Stimulated activated CD4-positive, alpha-beta T cell treated with anti-CD3 and anti-CD28 coated beads, Interleukin-12 subunit alpha, Interleukin-12 subunit beta, amount 100 ng/mL, for 48 hours (primary cell): Measurements from ENCODE around the gene SERINC3.
"Not testable (repeated sequence)": the region's sequence is repeated elsewhere in the genome, so short reads cannot be mapped to it uniquely, and the experiment has no call there.

Experiments
- DNase-seq, 3 donors: peaks; one replicate each; pipeline ENCODE4 v3.0.0-alpha.2; 2020; ENCODE audit warnings: low read depth in 2 of 3, low spot score in 1 of 3

SERINC3 gene

DNA sequence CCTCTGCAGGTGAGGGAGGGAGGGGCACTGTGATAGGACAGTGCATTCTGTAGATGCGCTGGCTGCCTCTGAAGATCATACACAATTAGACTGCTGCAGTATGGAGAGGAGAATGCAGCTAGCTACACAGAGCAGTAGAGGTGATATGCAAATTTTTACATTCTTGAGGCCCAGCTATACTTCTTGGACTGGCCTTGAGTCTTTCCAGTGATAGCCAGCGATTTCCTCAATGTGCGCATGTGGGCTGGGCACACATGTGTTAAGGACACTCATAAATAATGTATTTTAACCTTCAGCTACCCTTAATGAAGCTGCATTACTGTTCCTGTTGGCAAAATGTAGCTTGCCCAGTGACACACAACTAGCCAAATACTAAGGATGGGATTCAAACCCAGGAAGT is 27.2 kb downstream of the SERINC3 start:
- DNase-seq: no peak

DNA sequence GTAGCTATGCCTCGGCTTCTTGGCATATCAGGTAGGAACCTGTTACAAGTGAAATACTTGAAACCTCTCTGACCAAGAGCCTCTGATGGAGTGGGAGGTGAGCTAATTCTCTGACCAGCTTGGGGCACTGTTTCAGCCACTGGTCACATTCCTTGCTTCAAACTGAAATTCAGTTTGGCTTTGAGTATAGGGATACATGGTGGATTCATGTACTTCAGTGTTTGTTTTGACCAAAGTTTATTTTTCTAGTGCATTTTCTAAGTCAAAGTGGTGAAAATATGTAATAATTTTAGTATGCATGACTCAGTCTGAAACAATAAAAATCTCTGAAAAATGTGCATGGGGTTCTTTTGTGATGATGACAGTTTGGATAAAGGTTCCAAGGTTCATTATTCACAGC is 27.6 kb downstream of the SERINC3 start:
- no peak for DNase-seq

DNA sequence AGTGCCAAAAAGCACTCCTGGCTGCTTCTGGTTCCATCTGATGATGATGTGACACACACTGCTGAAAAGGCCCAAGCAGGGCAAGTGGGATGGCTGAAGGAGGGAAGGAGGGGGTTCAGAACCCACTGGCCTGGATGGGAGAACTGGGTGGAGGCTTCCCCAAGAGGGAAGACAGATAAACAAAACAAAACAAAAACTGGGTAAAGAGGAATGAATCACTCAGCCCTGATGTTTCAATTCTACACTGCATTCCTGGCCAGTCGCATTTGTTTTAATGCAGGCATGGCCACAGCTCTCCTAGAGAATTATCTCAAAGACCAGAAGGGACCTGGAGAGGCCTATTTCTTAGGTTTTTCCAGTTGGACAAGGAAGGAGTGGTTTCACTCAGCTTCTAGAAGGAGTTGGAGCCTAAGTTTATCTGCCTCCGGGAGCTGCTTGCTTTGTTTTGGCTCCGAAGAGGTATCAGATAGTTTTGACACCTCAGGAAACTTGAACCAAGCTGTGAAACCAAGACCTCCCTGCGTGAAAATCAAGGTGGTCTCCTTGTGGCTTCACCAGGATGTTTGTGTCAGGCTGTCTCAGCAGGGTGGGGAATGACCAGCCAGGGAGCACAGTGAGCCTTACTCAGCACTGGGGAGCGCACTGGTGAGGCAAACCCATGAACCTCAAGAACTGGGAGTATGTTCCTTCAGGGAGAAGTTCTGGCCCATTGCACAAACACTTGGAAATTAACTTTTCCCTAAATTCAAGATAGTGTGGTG is 30.1 kb downstream of the SERINC3 start:
- DNase-seq: no peak

DNA sequence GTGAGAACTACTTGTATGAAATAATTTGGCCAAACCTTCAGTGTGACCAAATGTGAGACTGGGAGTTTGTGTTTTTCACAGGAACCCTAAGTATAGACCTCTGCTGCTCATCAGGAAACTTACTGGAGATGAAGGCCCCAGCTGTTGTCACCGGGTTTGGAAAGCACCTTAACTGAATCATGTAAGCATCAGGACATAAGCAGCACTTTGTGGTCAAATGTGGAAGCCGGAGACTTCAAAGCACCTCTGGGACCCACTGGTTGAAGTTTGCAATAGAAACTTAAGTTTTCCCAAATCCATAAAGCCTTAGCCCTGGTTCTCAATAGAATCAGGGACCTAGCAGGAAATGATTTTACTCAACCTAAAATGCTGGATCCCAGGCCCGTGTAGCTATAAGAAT is 31.9 kb downstream of the SERINC3 start:
- DNase-seq: no peak

DNA sequence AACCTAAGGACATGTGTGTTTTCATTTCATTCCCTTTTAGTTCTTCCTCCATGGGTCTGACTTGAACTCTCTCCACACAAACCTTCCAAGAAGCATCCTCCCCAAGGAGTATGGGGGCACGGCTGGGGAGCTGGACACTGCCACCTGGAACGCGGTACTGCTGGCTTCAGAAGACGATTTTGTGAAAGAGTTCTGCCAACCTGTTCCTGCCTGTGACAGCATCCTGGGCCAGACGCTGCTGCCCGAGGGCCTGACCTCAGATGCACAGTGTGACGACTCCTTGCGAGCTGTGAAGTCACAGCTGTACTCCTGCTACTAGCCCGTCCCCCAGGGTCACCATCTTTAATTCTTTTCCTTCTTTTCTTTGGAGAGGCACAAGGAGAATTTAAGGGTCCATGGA is 32.6 kb downstream of the SERINC3 start:
- no peak for DNase-seq

DNA sequence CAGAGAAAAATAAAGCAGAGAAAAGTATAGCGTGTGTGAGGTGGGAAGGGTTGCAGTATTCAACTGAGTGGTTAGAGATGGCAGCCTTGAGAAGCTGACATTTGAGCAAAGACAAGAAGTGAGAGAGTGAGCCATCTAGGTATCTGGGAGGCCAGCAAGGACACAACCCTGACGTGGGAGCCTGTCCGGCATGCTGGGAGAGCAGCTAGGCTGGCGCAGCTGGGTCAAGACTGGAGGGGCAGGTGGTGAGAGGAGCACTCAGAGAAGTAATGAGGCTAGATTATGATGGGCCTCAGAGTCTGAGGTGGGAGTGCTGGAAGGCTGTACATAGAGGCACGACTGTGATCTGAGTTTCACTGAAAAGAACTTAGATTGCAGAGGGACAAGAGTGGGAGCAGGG is 33.3 kb downstream of the SERINC3 start:
- DNase-seq: no peak

DNA sequence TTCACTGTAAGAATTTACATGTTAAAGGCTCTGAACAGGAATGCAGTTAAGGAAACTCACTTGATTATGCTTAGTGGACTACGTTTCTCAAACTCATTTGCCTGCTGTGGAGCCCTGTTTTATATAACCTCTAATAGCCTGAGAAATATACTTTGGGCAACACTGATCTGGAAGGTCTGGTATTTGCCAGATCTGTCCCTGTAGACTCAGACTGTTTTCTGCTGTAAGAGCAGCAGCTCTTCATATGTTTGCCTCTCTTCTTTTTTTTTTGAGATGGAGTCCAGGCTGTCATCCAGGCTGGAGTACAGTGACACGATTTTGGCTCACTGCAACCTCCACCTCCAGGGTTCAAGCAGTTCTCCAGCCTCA is 36.1 kb downstream of the SERINC3 start:
- DNase-seq: no peak

DNA sequence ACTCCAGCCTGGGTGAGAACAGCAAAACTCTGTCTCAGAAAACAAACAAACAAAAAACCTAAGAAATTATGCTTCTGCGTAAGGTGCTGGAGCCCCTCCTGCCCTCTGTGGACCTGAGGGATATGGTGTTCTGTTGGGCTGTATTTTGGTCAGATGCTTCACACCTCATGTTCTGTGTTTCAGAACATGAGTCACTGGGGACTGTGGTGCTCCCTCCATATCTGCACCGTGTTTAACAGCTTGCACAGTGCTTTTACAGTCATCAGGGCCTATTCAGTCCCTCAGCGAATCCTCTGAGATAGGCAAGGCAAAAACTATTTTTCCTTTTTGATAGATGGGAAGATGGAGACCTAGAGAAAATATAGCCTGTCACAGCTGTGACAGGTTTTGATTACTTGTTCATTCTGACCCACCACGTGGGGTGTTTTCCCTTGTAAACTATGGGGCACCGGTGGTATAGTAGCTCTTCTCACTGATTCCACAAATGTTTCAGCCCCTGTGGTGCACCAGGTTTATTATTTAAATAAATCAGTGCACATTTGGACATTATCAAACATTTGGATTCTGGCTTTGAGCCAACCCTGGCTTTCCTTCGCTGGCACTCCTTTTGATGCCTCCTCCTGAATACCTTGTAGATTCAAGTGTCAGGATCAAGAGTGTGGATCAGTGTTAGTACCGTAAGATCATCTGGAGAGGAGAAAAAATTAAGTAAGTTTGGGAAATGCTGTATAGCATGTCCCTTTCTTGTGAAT is 36.6 kb downstream of the SERINC3 start:
- DNase-seq: no peak

DNA sequence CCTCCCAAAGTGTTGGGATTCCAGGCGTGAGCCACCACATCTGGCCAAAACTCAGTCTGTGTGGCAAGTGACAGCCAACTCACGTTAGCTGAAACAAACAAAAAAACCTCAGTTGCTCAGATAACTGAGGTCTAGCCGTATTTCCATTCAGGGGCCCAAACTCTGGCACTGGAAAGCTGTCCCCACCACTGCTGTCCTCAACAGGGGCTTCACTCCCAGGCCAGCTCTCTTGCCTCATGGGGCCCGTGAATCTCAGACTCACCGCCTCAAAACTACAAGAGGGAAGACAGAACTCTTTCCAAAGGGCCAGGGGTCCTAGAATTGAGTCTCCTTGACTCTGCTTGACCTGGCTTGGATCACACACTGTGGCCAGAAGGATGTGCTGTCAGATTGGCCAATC is 38.8 kb downstream of the SERINC3 start:
- DNase-seq: no peak

DNA sequence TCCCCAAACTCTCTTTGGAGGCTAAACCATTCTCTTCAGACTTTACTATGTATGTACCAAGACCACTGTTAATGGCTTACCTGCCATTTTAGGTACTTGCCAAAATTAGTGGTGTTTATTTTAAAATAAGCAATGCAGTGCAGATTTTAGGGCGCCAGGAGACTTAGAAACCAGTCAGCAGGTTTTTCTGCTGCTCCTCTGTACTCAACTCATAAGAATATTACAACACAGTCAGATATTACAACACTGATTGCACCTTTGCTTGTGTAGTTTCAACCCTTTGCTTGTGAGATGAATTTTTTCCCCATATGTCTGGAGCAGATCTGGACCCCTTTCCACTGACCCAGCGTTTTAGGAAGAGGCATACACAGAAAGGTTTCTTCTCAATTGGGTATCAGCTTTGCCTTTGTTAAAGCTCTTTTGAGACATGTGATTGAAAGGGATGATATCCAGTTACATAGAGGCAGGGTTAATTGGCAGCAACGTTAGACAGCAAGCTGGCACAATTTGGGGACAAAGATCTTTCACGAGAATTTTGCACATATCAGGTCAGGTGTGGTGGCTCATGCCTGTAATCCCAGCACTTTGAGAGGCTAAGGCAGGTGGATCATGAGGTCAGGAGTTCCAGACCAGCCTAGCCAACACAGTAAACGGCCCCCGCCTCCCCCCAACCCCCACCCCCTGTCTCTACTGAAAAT is 40.0 kb downstream of the SERINC3 start:
- no peak for DNase-seq

DNA sequence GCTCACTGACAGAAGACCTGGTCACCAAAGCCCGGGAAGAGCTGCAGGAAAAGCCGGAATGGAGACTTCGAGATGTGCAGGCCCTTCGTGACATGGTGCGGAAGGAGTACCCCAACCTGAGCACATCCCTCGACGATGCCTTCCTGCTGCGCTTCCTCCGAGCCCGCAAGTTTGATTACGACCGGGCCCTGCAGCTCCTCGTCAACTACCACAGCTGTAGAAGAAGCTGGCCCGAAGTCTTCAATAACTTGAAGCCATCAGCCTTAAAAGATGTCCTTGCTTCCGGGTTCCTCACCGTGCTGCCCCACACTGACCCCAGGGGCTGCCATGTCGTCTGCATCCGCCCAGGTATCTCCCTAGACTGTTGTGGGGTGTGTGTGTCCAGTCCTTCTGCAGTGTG is 41.8 kb downstream of the SERINC3 start:
- DNase-seq: no peak

DNA sequence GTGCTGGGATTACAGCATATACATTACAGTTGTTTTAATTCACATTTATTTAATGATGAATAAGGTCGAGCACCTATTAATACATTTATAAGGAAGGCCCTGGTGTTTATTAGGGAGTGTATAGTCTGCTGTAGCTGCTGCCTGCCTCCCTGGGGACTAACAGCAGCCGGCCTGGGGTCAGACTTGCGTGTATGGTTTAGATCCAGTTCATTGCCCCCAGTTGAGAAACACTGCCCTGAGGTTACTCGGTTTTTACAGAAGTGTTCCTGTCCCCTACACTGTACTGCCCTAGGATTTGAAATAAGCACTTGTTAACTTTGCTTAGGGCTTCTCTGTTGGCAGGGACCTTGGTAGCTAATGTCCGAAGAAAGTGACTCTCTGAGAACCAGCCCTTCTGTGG is 42.2 kb downstream of the SERINC3 start:
- no peak for DNase-seq

DNA sequence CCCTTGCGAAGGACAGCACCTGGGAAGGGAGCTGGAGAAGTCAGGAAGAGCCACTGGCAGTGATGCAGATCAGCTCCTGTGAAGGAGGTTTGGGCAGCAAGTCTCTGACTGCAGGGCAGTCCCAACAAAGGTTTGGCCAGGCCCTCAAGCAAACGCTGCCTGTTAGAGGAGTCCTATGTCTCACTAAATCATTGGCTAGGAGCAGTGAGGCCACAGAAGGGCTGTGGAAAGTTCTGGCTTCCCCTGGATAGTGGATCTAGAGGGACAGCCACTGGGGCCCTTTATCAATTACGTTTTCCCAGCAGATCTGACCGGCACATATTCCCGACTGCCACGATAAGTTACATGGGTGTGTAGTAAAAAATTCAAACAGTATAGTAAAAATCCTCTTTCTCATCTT is 43.7 kb downstream of the SERINC3 start:
- no peak for DNase-seq

DNA sequence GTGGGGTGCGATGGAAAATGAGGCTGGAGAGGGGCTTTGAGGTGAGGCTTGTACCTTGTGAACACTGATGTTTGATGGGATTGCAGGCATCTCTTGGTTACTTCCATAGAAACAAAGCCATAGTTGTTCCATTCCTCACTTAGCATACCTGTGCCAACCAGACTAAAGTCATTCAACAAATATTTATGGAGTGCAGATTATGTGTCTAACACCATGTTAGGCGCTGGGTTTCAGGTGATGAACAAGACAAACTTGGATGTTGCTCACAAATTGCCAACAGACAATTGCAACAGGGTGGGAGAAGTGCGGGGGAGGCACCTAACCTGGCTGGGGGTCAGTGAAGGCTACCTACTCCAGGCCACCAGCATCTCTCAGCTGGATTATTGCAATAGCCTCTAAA is 44.7 kb downstream of the SERINC3 start:
- DNase-seq: no peak

DNA sequence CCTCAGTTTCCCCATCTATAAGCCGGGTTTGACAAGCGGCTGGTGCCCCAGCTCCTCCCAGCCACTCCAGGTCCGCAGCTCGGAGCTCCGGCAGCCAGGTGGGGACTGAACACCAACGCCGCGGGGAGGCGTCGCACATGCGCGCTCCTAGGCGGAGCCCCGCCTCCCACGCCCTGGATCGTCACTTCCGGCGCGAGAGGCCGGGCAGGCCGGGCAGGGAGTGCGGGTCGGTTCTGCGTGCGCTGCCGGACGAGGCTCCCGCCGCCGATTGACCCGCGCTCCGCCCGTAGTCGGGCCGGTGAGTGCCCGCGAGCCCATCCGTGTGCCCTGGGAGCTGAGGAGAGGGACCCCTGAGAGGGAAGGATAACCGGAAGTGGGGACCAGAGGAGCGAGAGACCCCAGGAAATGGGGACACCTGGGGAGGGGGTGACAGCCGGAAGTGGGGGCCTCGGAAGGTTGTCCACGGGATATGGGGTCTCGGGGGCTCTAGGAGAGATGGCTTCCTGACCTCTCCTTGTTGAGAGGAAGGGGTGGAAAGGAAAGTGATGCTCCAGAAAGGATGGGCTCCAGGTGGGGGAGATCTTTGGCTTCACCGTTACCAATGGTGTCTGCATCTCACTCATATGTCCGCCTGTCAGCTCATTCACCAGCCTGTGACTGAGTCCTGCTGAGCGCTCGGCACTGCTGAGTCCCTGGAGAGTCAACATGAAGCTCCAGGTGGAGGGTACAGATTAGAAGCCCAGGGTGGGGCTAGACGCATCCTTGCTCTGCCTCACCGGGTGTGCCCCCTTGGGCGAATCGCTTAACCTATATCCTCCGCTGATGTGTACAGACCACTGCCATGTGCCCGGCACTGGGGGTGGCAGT is 45.9 kb downstream of the SERINC3 start, which contains the start of gene TTPAL:
Gene TTPAL (plus strand): TSS at position 181 of the 867 bp plus-strand sequence. CDS start 4,126 bp downstream, outside the sequence.
- peak; percentile 82 to 87 (median 87) for DNase-seq

DNA sequence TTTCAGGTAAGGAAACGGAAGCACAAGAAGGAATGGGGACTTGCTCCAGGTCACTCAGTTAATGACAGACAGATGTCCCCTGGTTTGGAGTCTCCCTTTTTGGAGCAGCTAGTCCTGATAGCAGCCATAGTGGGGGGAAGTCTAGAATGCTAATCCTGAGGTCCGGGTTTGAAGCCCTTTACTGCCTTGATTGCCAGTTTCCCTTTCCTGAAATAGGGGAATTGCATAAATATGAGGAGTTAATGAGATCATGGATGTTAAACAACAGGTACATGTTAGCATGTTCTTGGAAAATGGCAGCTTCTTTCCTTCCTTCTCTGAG is 46.5 kb downstream of the SERINC3 start:
- DNase-seq: no peak

DNA sequence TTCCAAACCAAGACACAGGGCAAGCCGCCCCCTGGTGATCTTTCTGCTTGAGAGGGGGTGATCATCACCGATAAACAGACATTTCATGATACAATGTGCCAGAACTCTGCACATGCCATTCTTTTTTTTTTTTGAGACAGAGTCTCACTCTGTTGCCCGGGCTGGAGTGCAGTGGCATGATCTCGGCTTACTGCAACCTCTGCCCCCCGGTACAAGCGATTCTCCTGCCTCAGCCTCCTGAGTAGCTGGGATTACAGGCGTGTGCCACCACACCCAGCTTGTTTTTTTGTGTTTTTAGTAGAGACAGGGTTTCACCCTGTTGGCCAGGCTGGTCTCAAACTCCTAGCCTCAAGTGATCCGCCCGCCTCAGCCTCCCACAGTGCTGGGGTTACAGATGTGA is 49.6 kb downstream of the SERINC3 start:
- DNase-seq: not testable (repeated sequence)

DNA sequence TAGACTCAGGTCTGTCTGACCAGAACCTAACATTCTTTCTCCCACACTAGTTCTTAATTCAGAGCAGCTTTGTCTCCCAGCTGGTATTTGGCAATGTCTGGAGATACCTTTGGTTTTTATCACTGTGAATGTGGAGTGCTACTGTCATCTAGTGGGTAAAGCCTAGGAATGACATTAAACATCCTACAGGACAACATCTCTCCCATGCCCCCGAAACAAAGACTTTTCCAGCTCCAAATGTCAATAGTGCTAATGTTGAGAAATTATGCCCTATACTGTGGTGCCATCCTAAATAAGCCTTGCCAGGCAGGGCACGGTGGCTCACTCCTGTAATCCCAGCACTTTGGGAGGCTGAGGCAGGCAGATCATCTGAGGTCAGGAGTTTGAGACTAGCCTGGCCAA is 50.4 kb downstream of the SERINC3 start:
- no peak for DNase-seq

DNA sequence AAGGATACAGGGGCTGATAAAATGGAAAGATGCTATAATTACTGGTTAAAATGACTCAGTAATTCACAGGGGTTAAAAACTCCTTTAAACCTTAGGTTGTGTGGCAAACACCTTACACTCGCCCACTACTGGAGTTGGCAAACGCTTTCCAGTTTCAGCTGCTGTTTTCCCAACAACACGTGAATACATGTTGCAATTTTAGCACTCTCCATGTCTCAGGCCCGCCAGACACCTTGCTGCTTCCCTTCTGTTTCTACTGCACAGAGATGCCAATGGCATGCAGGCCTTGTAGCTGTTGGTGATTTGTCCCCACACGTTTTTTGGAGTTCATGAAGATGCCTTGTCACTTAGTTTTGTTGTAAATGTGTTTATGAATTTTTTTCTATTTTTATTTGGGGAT is 51.5 kb downstream of the SERINC3 start:
- no peak for DNase-seq

DNA sequence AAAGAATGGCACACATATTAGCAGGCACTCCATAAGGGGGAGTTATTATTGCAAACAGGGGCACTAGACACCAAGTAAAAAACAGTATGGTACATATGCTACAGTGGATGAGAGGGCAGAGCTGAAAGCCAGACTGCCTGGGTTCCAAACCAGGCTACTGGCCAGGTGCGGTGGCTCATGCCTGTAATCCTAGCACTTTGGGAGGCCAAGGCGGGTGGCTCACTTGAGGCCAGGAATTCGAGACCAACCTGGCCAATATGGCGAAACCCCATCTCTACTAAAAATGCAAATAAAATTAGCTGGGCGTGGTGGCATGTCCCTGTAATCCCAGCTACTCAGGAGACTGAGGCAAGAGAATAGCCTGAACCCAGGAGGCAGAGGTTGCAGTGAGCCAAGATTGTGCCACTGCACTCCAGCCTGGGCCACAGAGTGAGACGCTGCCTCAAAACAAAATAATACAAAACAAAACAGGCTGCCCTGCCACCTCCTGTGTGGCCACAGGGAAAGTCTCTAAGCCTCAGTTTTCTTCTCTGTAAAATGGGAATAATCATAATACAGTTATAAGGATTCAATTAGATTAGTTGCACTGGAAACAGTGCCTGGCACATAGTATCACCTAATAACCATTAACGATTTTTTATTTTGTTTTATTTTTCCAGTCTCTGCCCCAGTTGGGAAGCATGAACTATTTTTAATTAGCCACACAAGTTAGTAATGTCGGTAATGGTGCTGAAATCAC is 53.7 kb downstream of the SERINC3 start:
- DNase-seq: no peak
